ENCODE measurements around the gene COL2A1. TPM values are rescaled to one million over a fixed set of nuclear protein-coding genes. Genes with fewer than 3 reads are reported as not detected.
"Not testable (repeated sequence)": the region's sequence is repeated elsewhere in the genome, so short reads cannot be mapped to it uniquely, and the experiment has no call there.

The COL2A1 gene
- total RNA-seq, 2 donors from 2014 or later, result 12.4 to 21.0 TPM

DNA sequence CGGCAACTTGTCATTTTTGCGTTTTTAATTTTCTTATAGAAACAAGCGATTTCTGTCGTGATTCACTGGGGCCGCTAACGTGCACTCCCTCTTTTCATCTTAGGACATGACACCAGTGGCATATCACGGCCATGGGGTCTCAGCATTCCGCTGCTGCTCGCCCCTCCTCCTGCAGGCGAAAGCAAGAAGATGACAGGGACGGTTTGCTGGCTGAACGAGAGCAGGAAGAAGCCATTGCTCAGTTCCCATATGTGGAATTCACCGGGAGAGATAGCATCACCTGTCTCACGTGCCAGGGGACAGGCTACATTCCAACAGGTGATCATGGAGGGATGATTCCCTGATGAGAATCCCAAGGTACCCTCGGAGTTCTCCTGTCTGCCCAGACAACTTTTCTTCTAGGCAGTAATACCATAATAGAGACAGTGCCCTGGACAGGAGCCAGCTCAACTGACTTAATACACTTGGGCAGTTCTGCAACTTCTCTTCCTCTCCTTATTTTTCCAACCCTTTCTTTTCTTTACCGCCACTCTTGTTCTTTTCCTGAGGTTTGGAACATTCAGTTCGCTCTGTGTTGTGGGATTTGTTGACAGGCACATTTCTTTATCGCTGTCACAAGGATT lies 40.1 kb downstream of the COL2A1 start:
- Mint-ChIP-seq H3K36me3 (ENCODE audit: low read depth) (no peaks in the 10 kb centered on the region), H3K4me1 (peaks cover 8% of the 10 kb centered on the region), H3K27me3 (ENCODE audit: insufficient read depth) (peaks cover 93% of the 10 kb centered on the region), H3K27ac (no peak overlapping the region), H3K4me3 (peak overlapping the region; percentile 82), H3K9me3 (peaks cover 21% of the 10 kb centered on the region)
- Histone ChIP-seq H3K9ac (ENCODE audit: extremely low read depth, low read length, poor library complexity, severe bottlenecking) (peak overlapping the region; percentile 59), H3K36me3 (ENCODE audit: control insufficient read depth, insufficient read depth, low read length) (no peaks in the 10 kb centered on the region), H3K27me3 (ENCODE audit: control insufficient read depth, insufficient read depth, low read length, poor library complexity, severe bottlenecking) (peaks cover 42% of the 10 kb centered on the region), H3K9me3 (ENCODE audit: control insufficient read depth, low read length) (no peaks in the 10 kb centered on the region), H3K4me3 (ENCODE audit: low read length) (peak overlapping the region; percentile 87), H3K27ac (ENCODE audit: low read depth, low read length) (no peak overlapping the region), H3K4me1 (ENCODE audit: control insufficient read depth, insufficient read depth, low read length) (no peaks in the 10 kb centered on the region)
- peak; percentile 81 for DNase-seq
- 20% methylated on average over 17 to 18 of the region's 18 CpGs for WGBS, 2 experiments (ENCODE audit: insufficient coverage in 1 of 2, insufficient read length in 1 of 2)
- TF ChIP-seq CTCF (conservative IDR thresholded peaks at IDR 0.05), result no peak

DNA sequence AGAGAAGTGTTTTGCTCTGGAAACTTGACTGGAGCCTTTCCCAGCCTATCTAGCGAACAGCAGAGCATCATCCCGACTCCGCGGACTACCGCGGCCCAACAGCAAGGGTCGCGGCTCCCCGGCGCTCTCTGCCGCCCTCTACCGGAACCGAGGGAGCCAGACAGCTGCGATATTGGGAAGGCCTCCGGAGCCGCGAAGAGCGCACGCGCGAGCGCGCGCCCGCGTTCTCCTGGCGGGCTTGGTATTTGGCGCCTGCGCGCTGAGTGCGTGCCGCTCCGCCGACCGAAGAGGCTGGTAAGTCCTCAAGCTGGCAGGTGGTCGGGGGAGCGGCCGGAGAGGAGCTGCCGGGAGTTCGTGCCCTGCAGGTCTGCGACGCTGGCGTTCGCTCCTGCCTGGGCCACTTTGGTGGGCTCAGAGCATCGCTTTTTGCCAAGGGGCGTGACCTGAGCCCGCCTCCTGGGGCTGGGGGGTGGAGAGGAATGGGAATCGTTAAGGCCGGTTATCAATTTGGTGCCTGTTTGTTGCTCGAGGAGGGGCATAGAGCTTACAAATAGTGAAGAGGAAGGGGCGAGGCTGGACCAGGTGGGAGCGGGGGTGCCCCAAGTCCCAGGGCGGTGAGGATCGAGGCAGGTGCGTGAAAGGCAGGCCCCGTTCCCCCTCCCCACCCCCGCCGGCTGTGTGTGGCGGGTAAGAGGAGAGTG lies 40.8 kb downstream of the COL2A1 start, which contains the start of gene TMEM106C:
Gene TMEM106C (plus strand): TSS at position 257 of the 701 bp plus-strand sequence. CDS start 641 bp downstream, outside the sequence.
- H3K4me1 Mint-ChIP-seq, result peaks cover 8% of the 10 kb centered on the region
- peaks cover 26% of the 10 kb centered on the region for H3K9me3 Mint-ChIP-seq
- peak within 1 kb of the TSS; percentile 82 for H3K4me3 Mint-ChIP-seq
- H3K36me3 Mint-ChIP-seq (ENCODE audit: low read depth), result no peaks in the 10 kb centered on the region
- Histone ChIP-seq H3K27me3 (ENCODE audit: control insufficient read depth, insufficient read depth, low read length, poor library complexity, severe bottlenecking) (peaks cover 42% of the 10 kb centered on the region), H3K9ac (ENCODE audit: extremely low read depth, low read length, poor library complexity, severe bottlenecking) (peak within 1 kb of the TSS; percentile 59), H3K36me3 (ENCODE audit: control insufficient read depth, insufficient read depth, low read length) (no peaks in the 10 kb centered on the region), H3K4me1 (ENCODE audit: control insufficient read depth, insufficient read depth, low read length) (no peaks in the 10 kb centered on the region), H3K4me3 (ENCODE audit: low read length) (peak within 1 kb of the TSS; percentile 87), H3K27ac (ENCODE audit: low read depth, low read length) (no peak within 1 kb of the TSS), H3K9me3 (ENCODE audit: control insufficient read depth, low read length) (no peaks in the 10 kb centered on the region)
- peak; percentile 99 for DNase-seq
- peaks cover 86% of the 10 kb centered on the region for H3K27me3 Mint-ChIP-seq (ENCODE audit: insufficient read depth)
- peak within 1 kb of the TSS; percentile 87 for H3K27ac Mint-ChIP-seq
- 0% methylated on average over 35 to 59 of the region's 59 CpGs for whole genome bisulfite sequencing, 2 experiments (ENCODE audit: insufficient coverage in 1 of 2, insufficient read length in 1 of 2)
- TF ChIP-seq CTCF (conservative IDR thresholded peaks at IDR 0.05), result peak; percentile 98

GRCh38 chr12:47962198-47962597 lies 42.1 kb downstream of the COL2A1 start:
- no peaks in the 10 kb centered on the region for H3K4me1 ChIP-seq (ENCODE audit: control insufficient read depth, insufficient read depth, low read length)
- H3K36me3 Mint-ChIP-seq (ENCODE audit: low read depth), result no peaks in the 10 kb centered on the region
- 91 to 93% methylated on average over 9 to 11 of the region's 11 CpGs for WGBS, 2 experiments (ENCODE audit: insufficient coverage in 1 of 2, insufficient read length in 1 of 2)
- H3K36me3 ChIP-seq (ENCODE audit: control insufficient read depth, insufficient read depth, low read length), result no peaks in the 10 kb centered on the region
- H3K27ac ChIP-seq (ENCODE audit: low read depth, low read length), result no peak overlapping the region
- DNase-seq, result no peak
- no peak overlapping the region for H3K4me3 Mint-ChIP-seq
- peaks cover 39% of the 10 kb centered on the region for H3K9me3 Mint-ChIP-seq
- H3K4me3 ChIP-seq (ENCODE audit: low read length), result no peak overlapping the region
- peaks cover 10% of the 10 kb centered on the region for H3K9me3 ChIP-seq (ENCODE audit: control insufficient read depth, low read length)
- peaks cover 8% of the 10 kb centered on the region for H3K4me1 Mint-ChIP-seq
- H3K27me3 ChIP-seq (ENCODE audit: control insufficient read depth, insufficient read depth, low read length, poor library complexity, severe bottlenecking), result peaks cover 42% of the 10 kb centered on the region
- TF ChIP-seq CTCF (conservative IDR thresholded peaks at IDR 0.05), result no peak
- H3K27me3 Mint-ChIP-seq (ENCODE audit: insufficient read depth), result peaks cover 73% of the 10 kb centered on the region
- no peak overlapping the region for H3K9ac ChIP-seq (ENCODE audit: extremely low read depth, low read length, poor library complexity, severe bottlenecking)
- H3K27ac Mint-ChIP-seq, result no peak overlapping the region

- not testable (repeated sequence) for H3K4me3 Mint-ChIP-seq; H3K4me1 Mint-ChIP-seq; H3K27ac ChIP-seq (ENCODE audit: low read depth, low read length); H3K36me3 Mint-ChIP-seq (ENCODE audit: low read depth); H3K27ac Mint-ChIP-seq; DNase-seq; H3K4me3 ChIP-seq (ENCODE audit: low read length); H3K9ac ChIP-seq (ENCODE audit: extremely low read depth, low read length, poor library complexity, severe bottlenecking); H3K36me3 ChIP-seq (ENCODE audit: control insufficient read depth, insufficient read depth, low read length); H3K4me1 ChIP-seq (ENCODE audit: control insufficient read depth, insufficient read depth, low read length)
- peaks cover 10% of the 10 kb centered on the region for H3K9me3 ChIP-seq (ENCODE audit: control insufficient read depth, low read length)
- H3K27me3 ChIP-seq (ENCODE audit: control insufficient read depth, insufficient read depth, low read length, poor library complexity, severe bottlenecking), result peaks cover 22% of the 10 kb centered on the region
- H3K27me3 Mint-ChIP-seq (ENCODE audit: insufficient read depth), result peaks cover 64% of the 10 kb centered on the region
- WGBS, 2 experiments (ENCODE audit: insufficient coverage in 1 of 2, insufficient read length in 1 of 2), result 91 to 100% methylated on average over 1 of the region's 1 CpG
- peaks cover 45% of the 10 kb centered on the region for H3K9me3 Mint-ChIP-seq
Measured at GRCh38 chr12:47957671-47958070, 46.6 kb downstream of the COL2A1 start.

All from endodermal cell (in vitro differentiated cells).